Measurements from ENCODE around the gene NPL.

The NPL gene

GRCh38 chr1:182789138-182790076, at the start of gene NPL (continued):
- TF ChIP-seq KLF17 (tag by site-specific recombination; IDR thresholded peaks at IDR 0.05) (peak; percentile 32), PATZ1 (tag by site-specific recombination; IDR thresholded peaks at IDR 0.05) (peak; percentile 48; the same call in 1 of the 2 replicates), ZNF843 (tag by site-specific recombination; IDR thresholded peaks at IDR 0.05) (no peak), ZNF747 (tag by site-specific recombination; IDR thresholded peaks at IDR 0.05) (no peak), PBX3 (CRISPR knock-in tag; IDR thresholded peaks at IDR 0.05) (peak; percentile 58; the same call in 1 of the 2 replicates), ZBTB1 (tag by site-specific recombination; IDR thresholded peaks at IDR 0.05) (0 out of 2 replicates have a peak, but pooled peaks have one; percentile 13)

GRCh38 chr1:182740120-182740519, 49.5 kb upstream of the NPL start:
- POLR2A ChIA-PET, result no interaction called here
- Histone ChIP-seq H3K27ac (ENCODE audit: extremely low read depth, low read depth, low read length) (no peak overlapping the region), H3K4me3 (ENCODE audit: low read depth, low read length) (no peak overlapping the region), H3K36me3 (ENCODE audit: control insufficient read depth in 2 of 2, insufficient read depth in 1 of 2, low read length in 2 of 2) (no peaks in the 10 kb centered on the region), H3K4me1 (ENCODE audit: control insufficient read depth, insufficient read depth, low read length) (no peaks in the 10 kb centered on the region), H3K9me3 (ENCODE audit: control insufficient read depth, insufficient read depth, low read depth, low read length) (no peaks in the 10 kb centered on the region)
- TF ChIP-seq ZNF664 (tag by site-specific recombination; IDR thresholded peaks at IDR 0.05) (no peak), FEZF1 (tag by site-specific recombination; IDR thresholded peaks at IDR 0.05) (no peak), ZNF580 (tag by site-specific recombination; IDR thresholded peaks at IDR 0.05) (no peak), ZNF830 (tag by site-specific recombination; IDR thresholded peaks at IDR 0.05; ENCODE audit: low read depth) (no peak), KLF17 (tag by site-specific recombination; IDR thresholded peaks at IDR 0.05) (no peak), ZNF707 (tag by site-specific recombination; IDR thresholded peaks at IDR 0.05) (no peak), KLF9 (tag by site-specific recombination; IDR thresholded peaks at IDR 0.05; ENCODE audit: low read depth) (no peak), YY1 (tag by site-specific recombination; IDR thresholded peaks at IDR 0.05) (no peak), MEIS1 (CRISPR knock-in tag; IDR thresholded peaks at IDR 0.05; ENCODE audit: borderline replicate concordance) (no peak)
- CTCF ChIA-PET, result interaction anchor here (0.6 to 0.7 kb wide), 3 partner anchors 15 to 42 kb away, joined by 3 to 4 read pairs (median 3); no protein-coding TSS in a partner anchor

- TF ChIP-seq ZNF362 (tag by site-specific recombination; IDR thresholded peaks at IDR 0.05), result no peak
- Histone ChIP-seq H3K9me3 (ENCODE audit: control insufficient read depth, insufficient read depth, low read depth, low read length) (no peaks in the 10 kb centered on the region), H3K27ac (ENCODE audit: extremely low read depth, low read depth, low read length) (no peak overlapping the region), H3K36me3 (ENCODE audit: control insufficient read depth in 2 of 2, insufficient read depth in 1 of 2, low read length in 2 of 2) (no peaks in the 10 kb centered on the region), H3K4me3 (ENCODE audit: low read depth, low read length) (no peak overlapping the region), H3K4me1 (ENCODE audit: control insufficient read depth, insufficient read depth, low read length) (no peaks in the 10 kb centered on the region)
- ChIA-PET CTCF (no interaction called here), POLR2A (no interaction called here)
Observed at GRCh38 chr1:182742780-182743179, 46.8 kb upstream of the NPL start.

Data from HEK293 (cell line).